CD4-positive, alpha-beta T cell (primary cell): ENCODE results near the gene ADAT3. TPM values are rescaled to one million over a fixed set of nuclear protein-coding genes. Genes with fewer than 3 reads are reported as not detected.

ENCODE experiments used
- ATAC-seq: fragments of 200-7000 bp; cut with Tn5 transposase; one replicate; pipeline ENCODE4 v1.10.0; 2022; ENCODE audit warnings: mild to moderate bottlenecking; ENCODE audit not compliant: poor library complexity
- CTCF ChIA-PET: fragments of 350-600 bp; sonication (Branson Sonifier 250); formaldehyde crosslinking; loops from one replicate; lab custom pipeline; 2021; ENCODE audit warnings: antibody characterized with exemption, inconsistent platforms; lab: Charles Lee
- POLR2A ChIA-PET: fragments of 350-600 bp; sonication (Branson Sonifier 250); formaldehyde crosslinking; loops from one replicate; lab custom pipeline; 2021; ENCODE audit warnings: antibody characterized with exemption, inconsistent platforms; lab: Charles Lee
- DNase-seq, 14 experiments: peaks; one replicate each; pipeline ENCODE4 v3.0.0-alpha.2; 2013 to 2020; ENCODE audit warnings: mixed read lengths in 2 of 14
- H3K27ac ChIP-seq, 2 donors: one replicate each; pipeline versions ENCODE4 v1.5.1 to v1.7.0; 2013; ENCODE audit warnings: low read length in 2 of 2, low read depth in 1 of 2, mild to moderate bottlenecking in 1 of 2
- H3K27me3 ChIP-seq, 2 experiments: 1 replicate in 1 of 2; 2 replicates in 1 of 2; pipeline versions ENCODE4 v1.6.1 to v1.7.0; 2013; ENCODE audit warnings: low read length in 2 of 2, control low read depth in 1 of 2, mild to moderate bottlenecking in 1 of 2, moderate library complexity in 1 of 2; ENCODE audit not compliant: insufficient read depth in 2 of 2, control insufficient read depth in 1 of 2
- H3K36me3 ChIP-seq: one replicate; pipeline ENCODE4 v1.6.1; 2013; ENCODE audit warnings: low read length, control low read depth; ENCODE audit not compliant: insufficient read depth
- H3K4me1 ChIP-seq: one replicate; pipeline ENCODE4 v1.6.1; 2013; ENCODE audit warnings: low read length, control low read depth; ENCODE audit not compliant: insufficient read depth
- H3K4me3 ChIP-seq: one replicate; pipeline ENCODE4 v1.5.1; 2013; ENCODE audit warnings: mild to moderate bottlenecking, low read length, moderate library complexity
- H3K9me3 ChIP-seq, 2 experiments: 1 replicate in 1 of 2; 2 replicates in 1 of 2; pipeline versions ENCODE4 v1.6.1 to v1.7.0; 2013; ENCODE audit warnings: low read length in 2 of 2, mild to moderate bottlenecking in 2 of 2, control low read depth in 1 of 2, moderate library complexity in 1 of 2; ENCODE audit not compliant: control insufficient read depth in 1 of 2, insufficient read depth in 1 of 2
- H3K27ac Mint-ChIP-seq: one replicate; pipeline ENCODE4 v1.8.0; 2020; ENCODE audit warnings: mixed read lengths
- H3K27me3 Mint-ChIP-seq: one replicate; pipeline ENCODE4 v1.8.0; 2021; ENCODE audit warnings: mixed read lengths
- H3K36me3 Mint-ChIP-seq: one replicate; pipeline ENCODE4 v1.8.0; 2021; ENCODE audit warnings: low read depth, mixed read lengths
- H3K4me1 Mint-ChIP-seq: one replicate; pipeline ENCODE4 v1.8.0; 2021; ENCODE audit warnings: low read depth, mixed read lengths
- H3K4me3 Mint-ChIP-seq: one replicate; pipeline ENCODE4 v1.8.0; 2020; ENCODE audit warnings: mild to moderate bottlenecking, mixed read lengths
- H3K9me3 Mint-ChIP-seq: one replicate; pipeline ENCODE4 v1.8.0; 2020; ENCODE audit warnings: mixed read lengths
- intact Hi-C, 2 experiments: fragments of 100-400 bp; cut with DNase I in 1 of 2; cut with micrococcal nuclease in 1 of 2; formaldehyde crosslinking; loops; one replicate each; pipeline versions ENCODE4 v1.15.1 to v1.9.0; 2023 to 2025; cut with DNase I, micrococcal nuclease
- total RNA-seq, 174 experiments: library from RNA in 2 of 174; stranded (reverse) in 2 of 174; gene quantifications; one replicate each; pipeline ENCODE4 v1.2.3 and lab custom pipeline; 2021 to 2026
- TF ChIP-seq, protein P1 (sequence below): fragments of 200-600 bp; IDR thresholded peaks from one replicate; pipeline ENCODE4 v1.8.0; 2022; ENCODE audit warnings: antibody characterized with exemption, mild to moderate bottlenecking

Gene ADAT3
- total RNA-seq, 2 experiments from 2014 or later = 7.9 to 8.2 TPM

DNA sequence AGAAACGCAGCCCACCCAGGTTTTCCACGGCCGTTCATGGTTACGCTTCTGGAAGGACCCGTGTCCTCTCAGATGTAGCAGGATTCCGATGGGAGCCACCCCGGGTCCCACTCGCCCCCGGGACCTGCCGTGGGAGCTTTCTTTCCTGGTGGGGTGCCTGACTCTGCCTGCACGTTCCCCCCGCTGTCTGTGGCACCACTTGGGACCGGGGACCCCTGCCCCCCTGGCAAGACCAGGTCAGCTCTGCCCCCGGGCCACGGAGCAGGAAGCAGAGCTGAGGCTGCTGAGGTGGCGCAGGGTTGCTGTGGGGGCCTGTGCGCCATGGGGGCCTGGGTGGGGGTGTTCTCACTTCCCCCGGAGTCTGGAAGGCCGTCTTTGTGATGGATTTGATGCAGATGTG, 47.8 kb downstream of the ADAT3 start:
- H3K9me3 ChIP-seq = no peaks in the 10 kb centered on the region
- Mint-ChIP-seq H3K4me1 (peaks cover 17% of the 10 kb centered on the region), H3K9me3 (no peaks in the 10 kb centered on the region), H3K27ac (peak overlapping the region; percentile 44), H3K27me3 (no peaks in the 10 kb centered on the region), H3K36me3 (peaks cover 36% of the 10 kb centered on the region), H3K4me3 (no peak overlapping the region)
- TF ChIP-seq, protein P1, sequence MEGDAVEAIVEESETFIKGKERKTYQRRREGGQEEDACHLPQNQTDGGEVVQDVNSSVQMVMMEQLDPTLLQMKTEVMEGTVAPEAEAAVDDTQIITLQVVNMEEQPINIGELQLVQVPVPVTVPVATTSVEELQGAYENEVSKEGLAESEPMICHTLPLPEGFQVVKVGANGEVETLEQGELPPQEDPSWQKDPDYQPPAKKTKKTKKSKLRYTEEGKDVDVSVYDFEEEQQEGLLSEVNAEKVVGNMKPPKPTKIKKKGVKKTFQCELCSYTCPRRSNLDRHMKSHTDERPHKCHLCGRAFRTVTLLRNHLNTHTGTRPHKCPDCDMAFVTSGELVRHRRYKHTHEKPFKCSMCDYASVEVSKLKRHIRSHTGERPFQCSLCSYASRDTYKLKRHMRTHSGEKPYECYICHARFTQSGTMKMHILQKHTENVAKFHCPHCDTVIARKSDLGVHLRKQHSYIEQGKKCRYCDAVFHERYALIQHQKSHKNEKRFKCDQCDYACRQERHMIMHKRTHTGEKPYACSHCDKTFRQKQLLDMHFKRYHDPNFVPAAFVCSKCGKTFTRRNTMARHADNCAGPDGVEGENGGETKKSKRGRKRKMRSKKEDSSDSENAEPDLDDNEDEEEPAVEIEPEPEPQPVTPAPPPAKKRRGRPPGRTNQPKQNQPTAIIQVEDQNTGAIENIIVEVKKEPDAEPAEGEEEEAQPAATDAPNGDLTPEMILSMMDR = no peak
- ATAC-seq (no peak), DNase-seq (no peak)
- no peaks in the 10 kb centered on the region for H3K27me3 ChIP-seq
- H3K27ac ChIP-seq = no peak overlapping the region
- H3K36me3 ChIP-seq = peaks cover 41% of the 10 kb centered on the region
- ChIA-PET POLR2A (no interaction called here), CTCF (no interaction called here)
- intact Hi-C loops = no loop called here
- H3K4me3 ChIP-seq = no peak overlapping the region
- H3K4me1 ChIP-seq = peaks cover 60% of the 10 kb centered on the region

DNA sequence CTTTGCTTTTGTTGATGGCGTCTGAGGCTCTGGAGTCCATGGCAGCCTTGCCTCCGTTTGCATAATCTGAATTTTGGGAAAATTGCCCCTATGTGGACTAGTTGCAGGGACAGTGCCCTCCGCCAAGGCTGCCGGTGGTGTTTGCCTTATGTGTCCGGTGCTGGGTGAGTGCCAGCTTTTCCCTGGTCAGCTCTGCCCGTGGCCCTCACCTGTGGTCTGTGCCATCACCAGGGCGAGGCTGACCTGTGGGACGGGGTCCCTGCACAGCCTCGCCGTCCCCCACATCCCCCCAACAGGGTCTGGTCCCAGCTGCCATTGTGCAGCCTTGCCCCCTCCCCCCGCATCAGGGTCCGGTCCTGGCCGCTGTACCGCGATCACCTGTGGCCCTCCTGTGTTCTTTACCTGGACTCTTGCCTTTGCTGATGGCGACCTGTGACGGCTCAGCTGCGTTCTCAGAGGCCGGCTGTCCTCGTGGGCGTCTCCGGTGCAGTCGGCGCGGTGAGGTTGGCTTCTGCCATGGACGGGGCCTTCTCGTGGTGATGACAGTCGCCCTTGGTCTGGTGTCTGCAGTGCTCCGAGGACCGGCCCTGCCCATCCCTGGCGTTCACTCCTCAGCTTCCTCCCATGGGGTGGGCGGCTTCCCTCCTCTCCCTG, 48.4 kb downstream of the ADAT3 start:
- H3K36me3 Mint-ChIP-seq = peaks cover 34% of the 10 kb centered on the region
- no peaks in the 10 kb centered on the region for H3K9me3 ChIP-seq
- ChIA-PET POLR2A (no interaction called here), CTCF (no interaction called here)
- no peak overlapping the region for H3K27ac ChIP-seq
- TF ChIP-seq, protein P1 = no peak
- DNase-seq = no peak
- H3K4me1 Mint-ChIP-seq = peaks cover 15% of the 10 kb centered on the region
- no peak overlapping the region for H3K27ac Mint-ChIP-seq
- H3K27me3 ChIP-seq = no peaks in the 10 kb centered on the region
- intact Hi-C loops = no loop called here
- ATAC-seq = no peak
- H3K4me3 ChIP-seq = no peak overlapping the region
- no peaks in the 10 kb centered on the region for H3K27me3 Mint-ChIP-seq
- peaks cover 60% of the 10 kb centered on the region for H3K4me1 ChIP-seq
- H3K36me3 ChIP-seq = peaks cover 41% of the 10 kb centered on the region
- no peaks in the 10 kb centered on the region for H3K9me3 Mint-ChIP-seq
- H3K4me3 Mint-ChIP-seq = no peak overlapping the region

DNA sequence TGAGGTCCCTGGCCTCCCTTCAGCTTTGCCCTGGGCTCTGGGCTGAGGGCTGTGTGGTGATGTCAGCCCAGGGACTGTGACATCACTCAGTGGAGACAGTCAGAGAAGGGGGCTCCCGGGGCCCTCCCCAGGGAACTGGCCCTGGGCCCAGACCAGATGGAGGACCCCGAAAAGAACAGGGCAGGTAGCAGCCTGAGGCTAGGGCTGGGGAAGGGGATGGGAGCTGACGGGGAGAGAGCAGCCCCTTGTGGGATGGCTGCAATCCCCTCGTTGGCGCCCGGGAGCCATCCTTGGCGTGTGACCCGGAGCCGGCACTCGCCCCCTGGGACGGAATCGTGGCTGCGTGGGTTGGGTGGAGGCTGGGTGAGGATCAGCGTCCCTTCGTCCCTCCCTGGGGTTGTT, 49.3 kb downstream of the ADAT3 start:
- POLR2A ChIA-PET = no interaction called here
- Histone ChIP-seq H3K9me3 (no peaks in the 10 kb centered on the region), H3K36me3 (peaks cover 37% of the 10 kb centered on the region), H3K4me3 (no peak overlapping the region), H3K27me3 (no peaks in the 10 kb centered on the region), H3K27ac (no peak overlapping the region), H3K4me1 (peaks cover 52% of the 10 kb centered on the region)
- Mint-ChIP-seq H3K4me1 (peaks cover 12% of the 10 kb centered on the region), H3K27ac (no peak overlapping the region), H3K9me3 (no peaks in the 10 kb centered on the region), H3K4me3 (no peak overlapping the region), H3K36me3 (peaks cover 30% of the 10 kb centered on the region), H3K27me3 (no peaks in the 10 kb centered on the region)
- TF ChIP-seq, protein P1 = no peak
- ATAC-seq (no peak), DNase-seq (no peak)
- intact Hi-C loops = no loop called here
- CTCF ChIA-PET = no interaction called here
